PFSK-1 (cell line): ENCODE measurements around the gene POLL.

Source experiments
- FOXP2 ChIP-seq: optimal IDR thresholded peaks from 2 replicates; pipeline ENCODE3; 2011; ENCODE audit warnings: borderline replicate concordance, control low read depth, inconsistent platforms; ENCODE audit not compliant: insufficient read depth; ENCODE audit errors: extremely low read length, extremely low read depth
- POLR2AphosphoS5 ChIP-seq: IDR thresholded peaks from 2 replicates; pipeline ENCODE4 v1.6.1; 2012; ENCODE audit warnings: low read depth, mild to moderate bottlenecking, control low read depth, low read length, moderate library complexity
- SIN3A ChIP-seq: IDR thresholded peaks from 2 replicates; pipeline ENCODE4 v1.6.1; 2012; ENCODE audit warnings: mild to moderate bottlenecking, low read length, moderate library complexity, borderline replicate concordance; ENCODE audit not compliant: insufficient read depth
- TAF1 ChIP-seq: IDR thresholded peaks from 2 replicates; pipeline ENCODE4 v1.6.1; 2012; ENCODE audit warnings: low read length, control low read depth, borderline replicate concordance; ENCODE audit not compliant: insufficient read depth
- TF ChIP-seq, protein P1 (sequence below), 2 experiments: IDR thresholded peaks; 2 replicates each; pipeline versions ENCODE4 v1.6.1 to v1.8.0; 2011 to 2012; ENCODE audit warnings: low read depth in 2 of 2, low read length in 2 of 2, control low read depth in 1 of 2, inconsistent platforms in 1 of 2, mild to moderate bottlenecking in 1 of 2, moderate library complexity in 1 of 2; ENCODE audit not compliant: insufficient read depth in 1 of 2

The POLL gene

DNA sequence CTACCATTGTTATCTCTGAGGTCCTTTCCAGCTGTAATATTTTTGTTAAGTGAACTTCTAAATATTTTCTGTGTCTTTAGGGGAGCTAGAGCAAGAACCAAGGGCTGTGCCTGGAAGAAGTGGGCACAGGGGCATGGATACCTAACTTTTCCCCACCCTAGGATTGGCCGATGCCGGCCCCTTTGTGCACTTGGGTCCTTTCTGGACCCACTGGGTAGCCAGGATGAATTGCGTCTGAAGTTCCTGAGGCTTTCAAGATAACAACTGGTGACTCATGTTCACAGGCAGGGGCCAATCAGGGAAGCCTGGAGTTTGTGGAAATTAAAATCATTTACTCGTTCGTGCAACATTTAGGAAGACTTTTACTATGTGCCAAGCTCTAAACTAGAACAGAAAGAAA lies 822 bp upstream of the POLL start:
- TF ChIP-seq POLR2AphosphoS5 = no peak
- no peak for TF ChIP-seq TAF1
- TF ChIP-seq, protein P1, sequence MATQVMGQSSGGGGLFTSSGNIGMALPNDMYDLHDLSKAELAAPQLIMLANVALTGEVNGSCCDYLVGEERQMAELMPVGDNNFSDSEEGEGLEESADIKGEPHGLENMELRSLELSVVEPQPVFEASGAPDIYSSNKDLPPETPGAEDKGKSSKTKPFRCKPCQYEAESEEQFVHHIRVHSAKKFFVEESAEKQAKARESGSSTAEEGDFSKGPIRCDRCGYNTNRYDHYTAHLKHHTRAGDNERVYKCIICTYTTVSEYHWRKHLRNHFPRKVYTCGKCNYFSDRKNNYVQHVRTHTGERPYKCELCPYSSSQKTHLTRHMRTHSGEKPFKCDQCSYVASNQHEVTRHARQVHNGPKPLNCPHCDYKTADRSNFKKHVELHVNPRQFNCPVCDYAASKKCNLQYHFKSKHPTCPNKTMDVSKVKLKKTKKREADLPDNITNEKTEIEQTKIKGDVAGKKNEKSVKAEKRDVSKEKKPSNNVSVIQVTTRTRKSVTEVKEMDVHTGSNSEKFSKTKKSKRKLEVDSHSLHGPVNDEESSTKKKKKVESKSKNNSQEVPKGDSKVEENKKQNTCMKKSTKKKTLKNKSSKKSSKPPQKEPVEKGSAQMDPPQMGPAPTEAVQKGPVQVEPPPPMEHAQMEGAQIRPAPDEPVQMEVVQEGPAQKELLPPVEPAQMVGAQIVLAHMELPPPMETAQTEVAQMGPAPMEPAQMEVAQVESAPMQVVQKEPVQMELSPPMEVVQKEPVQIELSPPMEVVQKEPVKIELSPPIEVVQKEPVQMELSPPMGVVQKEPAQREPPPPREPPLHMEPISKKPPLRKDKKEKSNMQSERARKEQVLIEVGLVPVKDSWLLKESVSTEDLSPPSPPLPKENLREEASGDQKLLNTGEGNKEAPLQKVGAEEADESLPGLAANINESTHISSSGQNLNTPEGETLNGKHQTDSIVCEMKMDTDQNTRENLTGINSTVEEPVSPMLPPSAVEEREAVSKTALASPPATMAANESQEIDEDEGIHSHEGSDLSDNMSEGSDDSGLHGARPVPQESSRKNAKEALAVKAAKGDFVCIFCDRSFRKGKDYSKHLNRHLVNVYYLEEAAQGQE (IDR thresholded peaks at IDR 0.05; ENCODE audit: insufficient read depth in 1 of 2, low read depth in 2 of 2, low read length in 2 of 2) = no peak
- TF ChIP-seq FOXP2 = no peak

DNA sequence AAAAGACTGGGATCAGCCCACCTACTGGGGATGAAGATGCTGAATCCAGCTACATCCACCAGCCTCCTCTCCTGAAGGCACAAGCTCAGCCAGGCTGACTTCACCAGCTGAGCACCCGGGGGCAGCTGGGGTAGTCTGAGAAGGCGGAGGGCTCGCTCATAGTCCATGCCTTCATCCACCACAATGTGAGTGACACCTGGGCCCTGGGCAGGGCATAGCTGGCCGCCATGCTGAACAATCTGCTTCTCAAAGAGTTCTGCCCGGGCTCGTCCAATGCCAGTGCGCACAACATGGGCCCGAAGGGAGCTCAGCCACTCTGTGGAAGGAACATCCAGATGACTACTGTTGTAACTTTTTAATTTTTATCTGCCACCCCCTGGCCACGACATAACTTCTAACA lies 2.2 kb downstream of the POLL start:
- TF ChIP-seq FOXP2 = no peak
- TF ChIP-seq SIN3A = no peak
- TF ChIP-seq TAF1 = no peak
- TF ChIP-seq POLR2AphosphoS5 = no peak
- TF ChIP-seq, protein P1 (IDR thresholded peaks at IDR 0.05; ENCODE audit: insufficient read depth in 1 of 2, low read depth in 2 of 2, low read length in 2 of 2) = no peak

DNA sequence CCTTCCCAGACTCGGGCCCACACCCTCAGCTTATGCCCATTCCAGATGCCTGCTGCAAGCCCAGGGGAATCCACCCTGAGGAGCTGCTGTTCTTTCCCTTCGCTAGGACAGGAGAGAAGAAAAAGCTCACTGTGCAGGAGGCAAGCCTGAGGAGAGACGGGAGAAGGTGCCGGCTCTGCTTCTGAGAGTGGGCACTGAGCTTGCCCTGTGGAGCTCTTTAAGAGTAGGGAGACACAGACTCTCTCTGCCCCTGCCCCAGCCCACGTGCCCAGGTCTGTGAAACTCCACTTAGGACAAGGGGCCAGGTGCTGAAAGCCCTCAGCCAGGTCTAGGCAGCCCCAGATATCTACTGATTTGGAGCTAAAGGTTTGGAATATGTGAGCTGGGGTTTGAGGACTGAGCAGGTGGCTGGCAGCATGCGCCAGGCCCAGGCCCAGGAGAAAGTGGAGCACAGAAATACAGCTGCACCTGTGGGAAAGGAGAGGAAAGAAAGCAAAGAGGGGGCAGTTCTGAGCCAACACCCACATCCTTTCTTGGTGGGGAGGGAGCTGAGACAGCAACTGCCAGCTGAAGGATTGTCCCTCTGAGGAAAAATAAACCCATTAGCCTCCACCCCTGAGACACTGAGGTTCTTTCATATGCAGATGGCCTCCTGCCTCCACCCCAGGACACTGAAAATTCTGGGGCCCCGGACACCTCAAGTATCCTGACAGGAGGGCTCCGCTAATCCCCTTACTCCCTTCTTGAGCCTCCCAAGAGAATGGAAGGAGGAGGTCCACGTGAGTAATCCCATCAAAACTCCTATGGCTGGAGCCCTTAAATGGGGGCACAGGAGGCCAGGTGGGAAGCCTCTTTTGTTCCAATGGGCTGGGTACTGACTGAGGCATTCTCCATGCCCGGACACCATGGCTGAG lies 7.3 kb downstream of the POLL start:
- no peak for TF ChIP-seq TAF1
- no peak for TF ChIP-seq SIN3A
- no peak for TF ChIP-seq FOXP2
- TF ChIP-seq, protein P1 (IDR thresholded peaks at IDR 0.05; ENCODE audit: insufficient read depth in 1 of 2, low read depth in 2 of 2, low read length in 2 of 2) = no peak
- no peak for TF ChIP-seq POLR2AphosphoS5

DNA sequence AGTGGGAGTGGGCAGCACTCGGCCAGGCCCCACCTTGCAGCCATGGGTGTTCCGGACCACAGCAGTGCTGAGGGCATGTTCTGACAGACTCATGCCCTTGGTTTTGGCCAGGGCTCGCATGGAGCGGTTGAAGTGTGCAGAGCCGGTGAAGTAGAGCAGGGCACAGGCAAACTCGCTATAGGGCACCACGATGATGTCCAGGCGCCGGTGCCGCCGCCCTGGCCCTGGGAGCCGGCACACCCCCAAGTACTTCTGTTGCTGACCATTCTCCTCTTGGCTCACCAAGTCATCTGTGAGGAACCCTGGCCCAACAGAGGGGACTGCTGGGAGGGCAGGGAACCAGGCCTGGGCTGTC lies 8.6 kb downstream of the POLL start:
- TF ChIP-seq SIN3A (no peak), POLR2AphosphoS5 (no peak), TAF1 (no peak), FOXP2 (no peak)
- TF ChIP-seq, protein P1 (IDR thresholded peaks at IDR 0.05; ENCODE audit: insufficient read depth in 1 of 2, low read depth in 2 of 2, low read length in 2 of 2) = no peak
